ENCODE measurements around the gene RARRES2.

RARRES2 gene

GRCh38 chr7:150374026-150374425 lies 32.6 kb upstream of the RARRES2 start:
- H3K4me1 ChIP-seq (ENCODE audit: control insufficient read depth, insufficient read depth, low read length), result peaks cover 55% of the 10 kb centered on the region
- H3K27me3 ChIP-seq (ENCODE audit: control insufficient read depth, insufficient read depth, low read length), result no peaks in the 10 kb centered on the region
- no peaks in the 10 kb centered on the region for H3K36me3 ChIP-seq (ENCODE audit: control insufficient read depth, insufficient read depth, low read length)
- no peaks in the 10 kb centered on the region for H3K9me3 ChIP-seq (ENCODE audit: control insufficient read depth, low read length)
- H3K4me3 ChIP-seq (ENCODE audit: low read length), result no peak overlapping the region
- no peak overlapping the region for H3K9ac ChIP-seq (ENCODE audit: low read length)

DNA sequence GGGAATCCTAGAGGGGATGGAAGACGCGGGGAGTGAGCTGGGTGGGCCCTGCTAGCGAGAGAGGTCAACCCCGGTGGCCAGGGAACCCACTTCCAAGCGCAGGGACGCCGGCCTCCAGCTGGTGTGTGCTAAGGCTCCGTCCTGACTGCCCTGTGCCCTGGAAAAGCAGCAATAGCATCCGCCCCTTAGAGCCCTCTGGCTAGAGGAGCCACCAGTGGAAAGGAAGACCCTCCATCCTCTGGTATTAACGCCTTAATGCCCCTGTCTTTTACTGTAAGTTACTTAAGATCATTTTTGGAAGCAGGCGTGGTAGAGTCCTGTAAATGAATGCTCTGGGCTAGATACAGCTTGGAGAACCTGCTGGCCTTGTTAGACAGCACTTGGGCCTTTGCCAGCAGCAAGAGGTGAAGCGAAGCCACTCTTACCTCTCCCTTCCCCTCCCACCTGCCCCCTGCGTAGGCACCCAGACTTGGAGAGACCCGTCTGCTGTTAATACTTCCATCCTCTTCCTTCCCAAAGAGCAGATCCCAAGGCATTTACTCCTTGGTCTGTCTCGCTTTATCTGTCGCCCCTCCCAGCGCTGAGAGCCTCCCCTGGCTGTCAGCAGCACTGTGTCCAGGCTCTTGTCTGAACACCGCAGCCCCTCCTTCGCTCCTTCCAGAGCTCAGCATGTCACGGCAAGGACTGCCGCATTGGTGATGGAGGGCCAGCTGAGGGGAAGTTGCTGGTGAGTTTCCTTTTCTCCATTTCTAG lies 31.8 kb upstream of the RARRES2 start:
- Histone ChIP-seq H3K4me3 (ENCODE audit: low read length) (no peak overlapping the region), H3K9me3 (ENCODE audit: control insufficient read depth, low read length) (no peaks in the 10 kb centered on the region), H3K27me3 (ENCODE audit: control insufficient read depth, insufficient read depth, low read length) (no peaks in the 10 kb centered on the region), H3K9ac (ENCODE audit: low read length) (no peak overlapping the region), H3K4me1 (ENCODE audit: control insufficient read depth, insufficient read depth, low read length) (peaks cover 51% of the 10 kb centered on the region), H3K36me3 (ENCODE audit: control insufficient read depth, insufficient read depth, low read length) (no peaks in the 10 kb centered on the region)

DNA sequence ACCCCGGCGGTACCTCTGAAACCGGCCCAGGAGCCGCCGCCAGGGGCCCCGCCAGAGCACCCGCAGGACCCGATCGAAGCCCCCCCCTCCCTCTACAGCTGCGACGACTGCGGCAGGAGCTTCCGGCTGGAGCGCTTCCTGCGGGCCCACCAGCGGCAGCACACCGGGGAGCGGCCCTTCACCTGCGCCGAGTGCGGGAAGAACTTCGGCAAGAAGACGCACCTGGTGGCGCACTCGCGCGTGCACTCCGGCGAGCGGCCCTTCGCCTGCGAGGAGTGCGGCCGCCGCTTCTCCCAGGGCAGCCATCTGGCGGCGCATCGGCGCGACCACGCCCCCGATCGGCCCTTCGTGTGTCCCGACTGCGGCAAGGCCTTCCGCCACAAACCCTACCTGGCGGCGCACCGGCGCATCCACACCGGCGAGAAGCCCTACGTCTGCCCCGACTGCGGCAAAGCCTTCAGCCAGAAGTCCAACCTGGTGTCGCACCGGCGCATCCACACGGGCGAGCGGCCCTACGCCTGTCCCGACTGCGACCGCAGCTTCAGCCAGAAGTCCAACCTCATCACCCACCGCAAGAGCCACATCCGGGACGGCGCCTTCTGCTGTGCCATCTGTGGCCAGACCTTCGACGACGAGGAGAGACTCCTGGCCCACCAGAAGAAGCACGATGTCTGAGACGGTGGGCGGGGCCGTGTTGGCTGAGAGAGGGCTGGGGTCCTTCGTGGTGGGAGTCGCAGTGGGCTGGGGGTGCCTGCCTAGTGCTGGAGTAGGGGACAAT lies 31.0 kb upstream of the RARRES2 start:
- H3K4me3 ChIP-seq (ENCODE audit: low read length), result no peak overlapping the region
- peaks cover 51% of the 10 kb centered on the region for H3K4me1 ChIP-seq (ENCODE audit: control insufficient read depth, insufficient read depth, low read length)
- H3K9ac ChIP-seq (ENCODE audit: low read length), result no peak overlapping the region
- H3K27me3 ChIP-seq (ENCODE audit: control insufficient read depth, insufficient read depth, low read length), result no peaks in the 10 kb centered on the region
- H3K9me3 ChIP-seq (ENCODE audit: control insufficient read depth, low read length), result no peaks in the 10 kb centered on the region
- no peaks in the 10 kb centered on the region for H3K36me3 ChIP-seq (ENCODE audit: control insufficient read depth, insufficient read depth, low read length)

DNA sequence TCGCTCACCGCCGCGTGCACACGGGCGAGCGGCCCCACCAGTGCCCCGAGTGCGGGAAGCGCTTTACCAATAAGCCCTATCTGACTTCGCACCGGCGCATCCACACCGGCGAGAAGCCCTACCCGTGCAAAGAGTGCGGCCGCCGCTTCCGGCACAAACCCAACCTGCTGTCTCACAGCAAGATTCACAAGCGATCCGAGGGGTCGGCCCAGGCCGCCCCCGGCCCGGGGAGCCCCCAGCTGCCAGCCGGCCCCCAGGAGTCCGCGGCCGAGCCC lies 30.5 kb upstream of the RARRES2 start:
- H3K27me3 ChIP-seq (ENCODE audit: control insufficient read depth, insufficient read depth, low read length), result no peaks in the 10 kb centered on the region
- no peak overlapping the region for H3K4me3 ChIP-seq (ENCODE audit: low read length)
- no peaks in the 10 kb centered on the region for H3K9me3 ChIP-seq (ENCODE audit: control insufficient read depth, low read length)
- no peak overlapping the region for H3K9ac ChIP-seq (ENCODE audit: low read length)
- peaks cover 46% of the 10 kb centered on the region for H3K4me1 ChIP-seq (ENCODE audit: control insufficient read depth, insufficient read depth, low read length)
- no peaks in the 10 kb centered on the region for H3K36me3 ChIP-seq (ENCODE audit: control insufficient read depth, insufficient read depth, low read length)

DNA sequence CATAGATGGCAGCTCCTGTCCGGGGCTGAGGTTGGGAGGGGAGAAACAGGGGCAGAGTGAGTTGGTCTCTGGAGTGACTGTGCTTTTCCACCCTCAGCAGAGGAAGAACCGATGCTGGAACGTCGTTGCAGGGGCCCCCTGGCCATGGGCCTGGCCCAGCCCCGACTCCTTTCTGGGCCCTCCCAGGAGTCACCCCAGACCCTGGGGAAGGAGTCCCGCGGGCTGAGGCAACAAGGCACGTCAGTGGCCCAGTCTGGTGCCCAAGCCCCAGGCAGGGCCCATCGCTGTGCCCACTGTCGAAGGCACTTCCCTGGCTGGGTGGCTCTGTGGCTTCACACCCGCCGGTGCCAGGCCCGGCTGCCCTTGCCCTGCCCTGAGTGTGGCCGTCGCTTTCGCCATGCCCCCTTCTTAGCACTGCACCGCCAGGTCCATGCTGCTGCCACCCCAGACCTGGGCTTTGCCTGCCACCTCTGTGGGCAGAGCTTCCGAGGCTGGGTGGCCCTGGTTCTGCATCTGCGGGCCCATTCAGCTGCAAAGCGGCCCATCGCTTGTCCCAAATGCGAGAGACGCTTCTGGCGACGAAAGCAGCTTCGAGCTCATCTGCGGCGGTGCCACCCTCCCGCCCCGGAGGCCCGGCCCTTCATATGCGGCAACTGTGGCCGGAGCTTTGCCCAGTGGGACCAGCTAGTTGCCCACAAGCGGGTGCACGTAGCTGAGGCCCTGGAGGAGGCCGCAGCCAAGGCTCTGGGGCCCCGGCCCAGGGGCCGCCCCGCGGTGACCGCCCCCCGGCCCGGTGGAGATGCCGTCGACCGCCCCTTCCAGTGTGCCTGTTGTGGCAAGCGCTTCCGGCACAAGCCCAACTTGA lies 29.9 kb upstream of the RARRES2 start:
- no peaks in the 10 kb centered on the region for H3K36me3 ChIP-seq (ENCODE audit: control insufficient read depth, insufficient read depth, low read length)
- H3K27me3 ChIP-seq (ENCODE audit: control insufficient read depth, insufficient read depth, low read length), result no peaks in the 10 kb centered on the region
- H3K4me1 ChIP-seq (ENCODE audit: control insufficient read depth, insufficient read depth, low read length), result peaks cover 42% of the 10 kb centered on the region
- no peaks in the 10 kb centered on the region for H3K9me3 ChIP-seq (ENCODE audit: control insufficient read depth, low read length)
- no peak overlapping the region for H3K9ac ChIP-seq (ENCODE audit: low read length)
- H3K4me3 ChIP-seq (ENCODE audit: low read length), result no peak overlapping the region

GRCh38 chr7:150370612-150371071 lies 29.2 kb upstream of the RARRES2 start:
- Histone ChIP-seq H3K36me3 (ENCODE audit: control insufficient read depth, insufficient read depth, low read length) (no peaks in the 10 kb centered on the region), H3K4me3 (ENCODE audit: low read length) (no peak overlapping the region), H3K9me3 (ENCODE audit: control insufficient read depth, low read length) (no peaks in the 10 kb centered on the region), H3K4me1 (ENCODE audit: control insufficient read depth, insufficient read depth, low read length) (peaks cover 36% of the 10 kb centered on the region), H3K27me3 (ENCODE audit: control insufficient read depth, insufficient read depth, low read length) (no peaks in the 10 kb centered on the region), H3K9ac (ENCODE audit: low read length) (peak overlapping the region; percentile 9)

GRCh38 chr7:150369748-150370501 lies 28.5 kb upstream of the RARRES2 start:
- Histone ChIP-seq H3K4me1 (ENCODE audit: control insufficient read depth, insufficient read depth, low read length) (peaks cover 36% of the 10 kb centered on the region), H3K4me3 (ENCODE audit: low read length) (peak overlapping the region; percentile 98), H3K27me3 (ENCODE audit: control insufficient read depth, insufficient read depth, low read length) (no peaks in the 10 kb centered on the region), H3K36me3 (ENCODE audit: control insufficient read depth, insufficient read depth, low read length) (no peaks in the 10 kb centered on the region), H3K9me3 (ENCODE audit: control insufficient read depth, low read length) (no peaks in the 10 kb centered on the region), H3K9ac (ENCODE audit: low read length) (peak overlapping the region; percentile 95)

DNA sequence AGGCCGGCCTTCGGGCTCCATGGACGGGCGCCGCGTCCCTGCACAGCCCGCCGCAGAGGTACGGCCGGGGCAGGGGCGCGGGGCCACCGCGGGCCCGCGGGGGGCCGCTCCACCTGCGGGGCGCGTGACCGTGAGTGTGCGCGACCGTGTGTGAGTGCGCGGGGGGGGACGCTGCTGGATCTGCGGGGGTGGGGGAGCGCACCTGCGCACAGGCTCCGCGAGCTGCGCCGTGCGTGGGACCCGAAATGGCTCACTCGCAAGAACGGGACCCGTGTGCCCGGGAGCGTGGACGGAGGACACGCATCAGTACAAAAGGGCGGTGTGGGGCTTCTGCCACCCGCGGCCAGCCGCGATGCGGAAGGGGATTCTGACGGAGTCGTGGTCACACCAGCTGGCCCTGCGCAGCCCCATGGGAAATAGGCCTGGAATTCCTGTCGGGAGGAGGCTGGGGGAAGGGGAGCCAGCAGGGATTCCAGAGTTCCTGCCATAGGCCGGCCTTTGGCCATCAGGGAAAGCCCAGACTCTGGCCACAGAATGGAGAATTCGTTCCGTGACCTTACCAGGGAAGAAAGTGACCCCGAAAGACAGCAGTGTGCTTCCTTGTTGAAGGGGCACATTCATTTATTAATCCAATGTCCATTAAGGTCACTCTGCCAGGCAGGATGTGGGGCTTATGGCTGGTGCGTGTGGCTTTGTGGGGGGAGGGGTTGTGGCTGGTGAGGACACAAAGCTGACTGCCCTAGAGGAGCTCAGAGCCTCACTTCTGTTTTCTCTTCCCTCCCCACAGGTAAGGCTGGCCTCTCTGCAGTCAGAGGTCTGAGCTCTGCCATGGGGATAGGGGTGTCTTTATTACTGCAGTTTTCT lies 27.7 kb upstream of the RARRES2 start:
- H3K4me1 ChIP-seq (ENCODE audit: control insufficient read depth, insufficient read depth, low read length), result peaks cover 36% of the 10 kb centered on the region
- H3K4me3 ChIP-seq (ENCODE audit: low read length), result peak overlapping the region; percentile 98
- no peaks in the 10 kb centered on the region for H3K9me3 ChIP-seq (ENCODE audit: control insufficient read depth, low read length)
- H3K27me3 ChIP-seq (ENCODE audit: control insufficient read depth, insufficient read depth, low read length), result no peaks in the 10 kb centered on the region
- peak overlapping the region; percentile 95 for H3K9ac ChIP-seq (ENCODE audit: low read length)
- no peaks in the 10 kb centered on the region for H3K36me3 ChIP-seq (ENCODE audit: control insufficient read depth, insufficient read depth, low read length)

GRCh38 chr7:150368096-150368883 lies 26.9 kb upstream of the RARRES2 start, which contains the start of gene REPIN1:
TSS of gene REPIN1 (plus strand) at chr7:150368822. CDS start at chr7:150369712, 890 bp downstream.
- no peaks in the 10 kb centered on the region for H3K9me3 ChIP-seq (ENCODE audit: control insufficient read depth, low read length)
- H3K9ac ChIP-seq (ENCODE audit: low read length), result peak within 1 kb of the TSS; percentile 95
- H3K4me1 ChIP-seq (ENCODE audit: control insufficient read depth, insufficient read depth, low read length), result peaks cover 34% of the 10 kb centered on the region
- no peaks in the 10 kb centered on the region for H3K36me3 ChIP-seq (ENCODE audit: control insufficient read depth, insufficient read depth, low read length)
- no peaks in the 10 kb centered on the region for H3K27me3 ChIP-seq (ENCODE audit: control insufficient read depth, insufficient read depth, low read length)
- peak within 1 kb of the TSS; percentile 98 for H3K4me3 ChIP-seq (ENCODE audit: low read length)

- H3K4me1 ChIP-seq (ENCODE audit: control insufficient read depth, insufficient read depth, low read length), result peaks cover 28% of the 10 kb centered on the region
- peak overlapping the region; percentile 74 for H3K4me3 ChIP-seq (ENCODE audit: low read length)
- peak overlapping the region; percentile 95 for H3K9ac ChIP-seq (ENCODE audit: low read length)
- H3K36me3 ChIP-seq (ENCODE audit: control insufficient read depth, insufficient read depth, low read length), result no peaks in the 10 kb centered on the region
- no peaks in the 10 kb centered on the region for H3K9me3 ChIP-seq (ENCODE audit: control insufficient read depth, low read length)
- H3K27me3 ChIP-seq (ENCODE audit: control insufficient read depth, insufficient read depth, low read length), result no peaks in the 10 kb centered on the region
Observed at GRCh38 chr7:150367677-150368095, 26.3 kb upstream of the RARRES2 start.
